HCT116 (cell line): ENCODE measurements around the gene MAPK1. TPM values are rescaled to one million over a fixed set of nuclear protein-coding genes. Genes with fewer than 3 reads are reported as not detected.

Source experiments
- ATAC-seq: fragments of 200-7000 bp; cut with Tn5 transposase; 2 replicates; pipeline ENCODE4 v1.9.1; 2020; ENCODE audit warnings: mild to moderate bottlenecking, moderate library complexity
- BruUV-seq: library from RNA; stranded (reverse); fragments of 400-500 nt; replicated peaks from 2 replicates; lab custom pipeline; 2021; lab: Mats Ljungman, UMichigan
- CTCF ChIA-PET: fragments of 300-600 bp; sonication (Branson Sonifier 250); formaldehyde crosslinking; loops from one replicate; lab custom pipeline; 2021; ENCODE audit warnings: antibody characterized with exemption; lab: Charles Lee
- POLR2A ChIA-PET: fragments of 300-600, 350-600 bp; sonication (Branson Sonifier 250); formaldehyde crosslinking; loops from one replicate; lab custom pipeline; 2021; ENCODE audit warnings: antibody characterized with exemption; lab: Charles Lee
- RAD21 ChIA-PET, 2 experiments: fragments of 300-600 bp; sonication (Branson Sonifier 250); formaldehyde crosslinking; loops; one replicate each; lab custom pipeline; 2023; ENCODE audit warnings: low total read pairs in 2 of 2; ENCODE audit not compliant: uncharacterized antibody in 2 of 2, unreplicated experiment in 2 of 2, low non-redundant PET in 1 of 2; lab: Charles Lee
- DNase-seq: peaks from one replicate; pipeline ENCODE4 v3.0.0-alpha.2; 2010; ENCODE audit warnings: low read depth, low spot score
- H2AFZ ChIP-seq: fragments of 200-600 bp; shearing (Covaris generic), sonication (generic); 2 replicates; pipeline ENCODE4 v1.6.1; 2017; ENCODE audit warnings: low read depth, mixed run types, mixed read lengths, antibody characterized with exemption, low read length; ENCODE audit not compliant: poor library complexity, severe bottlenecking
- H3K27ac ChIP-seq: 2 replicates; pipeline ENCODE4 v1.5.1; 2012; ENCODE audit warnings: low read depth, low read length
- H3K27me3 ChIP-seq: fragments of 200-600 bp; sonication (generic); 2 replicates; pipeline ENCODE4 v1.6.1; 2016; ENCODE audit warnings: mixed run types, low read length, mixed read lengths; ENCODE audit not compliant: insufficient read depth
- H3K36me3 ChIP-seq, 2 experiments: fragments of 200-500 bp in 1 of 2; fragments of 200-600 bp in 1 of 2; sonication (Bioruptor generic) in 1 of 2; sonication (generic) in 1 of 2; 2 replicates each; pipeline versions ENCODE4 v1.5.1 to v1.6.1; 2014 to 2016; ENCODE audit warnings: low read length in 2 of 2, inconsistent platforms in 1 of 2, mixed read lengths in 1 of 2, mixed run types in 1 of 2; ENCODE audit not compliant: insufficient read depth in 2 of 2, control insufficient read depth in 1 of 2
- H3K4me1 ChIP-seq, 2 experiments: fragments of 200-600 bp in 1 of 2; sonication (generic) in 1 of 2; 2 replicates each; pipeline versions ENCODE4 v1.5.1 to v1.6.1; 2012 to 2017; ENCODE audit warnings: low read length in 2 of 2, inconsistent platforms in 1 of 2, mild to moderate bottlenecking in 1 of 2, mixed read lengths in 1 of 2, mixed run types in 1 of 2, moderate library complexity in 1 of 2; ENCODE audit not compliant: insufficient read depth in 2 of 2, control insufficient read depth in 1 of 2
- H3K4me2 ChIP-seq: fragments of 200-600 bp; sonication (generic); 2 replicates; pipeline ENCODE4 v1.6.1; 2017; ENCODE audit warnings: mixed run types, low read length, mixed read lengths
- H3K4me3 ChIP-seq, 2 experiments: fragments of 200-600 bp in 1 of 2; sonication (generic) in 1 of 2; replicated peaks in 1 of 2; 2 replicates each; pipeline ENCODE4 v1.5.1; 2011 to 2016; ENCODE audit warnings: low read length in 2 of 2, control low read depth in 1 of 2, low read depth in 1 of 2, mild to moderate bottlenecking in 1 of 2, mixed read lengths in 1 of 2, mixed run types in 1 of 2
- H3K79me2 ChIP-seq: fragments of 200-600 bp; sonication (generic); 2 replicates; pipeline ENCODE4 v1.6.1; 2017; ENCODE audit warnings: mild to moderate bottlenecking, mixed run types, low read length, moderate library complexity, mixed read lengths; ENCODE audit not compliant: insufficient read depth
- H3K9ac ChIP-seq: fragments of 200-600 bp; sonication (generic); 2 replicates; pipeline ENCODE4 v1.6.1; 2016; ENCODE audit warnings: low read length, mixed read lengths
- H3K9me2 ChIP-seq: fragments of 200-600 bp; sonication (generic), shearing (Covaris generic); 2 replicates; pipeline ENCODE4 v1.6.1; 2017; ENCODE audit warnings: mixed run types, mild to moderate bottlenecking, moderate library complexity; ENCODE audit not compliant: insufficient read depth
- H3K9me3 ChIP-seq, 2 experiments: fragments of 200-500 bp in 1 of 2; fragments of 200-600 bp in 1 of 2; sonication (Bioruptor generic) in 1 of 2; sonication (generic) in 1 of 2; 2 replicates each; pipeline ENCODE4 v1.6.1; 2014 to 2017; ENCODE audit warnings: low read length in 2 of 2, mixed read lengths in 2 of 2, inconsistent platforms in 1 of 2, low read depth in 1 of 2, mild to moderate bottlenecking in 1 of 2, mixed run types in 1 of 2, moderate library complexity in 1 of 2; ENCODE audit not compliant: control insufficient read depth in 1 of 2, insufficient read depth in 1 of 2
- H4K20me1 ChIP-seq: fragments of 200-600 bp; sonication (generic), shearing (Covaris generic); 2 replicates; pipeline ENCODE4 v1.6.1; 2017; ENCODE audit warnings: mixed run types, mild to moderate bottlenecking, moderate library complexity; ENCODE audit not compliant: insufficient read depth
- EGR1 ChIP-seq: IDR thresholded peaks from 2 replicates; pipeline ENCODE4 v1.6.1; 2012; ENCODE audit warnings: low read depth
- ELF1 ChIP-seq: IDR thresholded peaks from 2 replicates; pipeline ENCODE4 v1.6.1; 2012; ENCODE audit warnings: low read depth, borderline replicate concordance
- EZH2 ChIP-seq: fragments of 200-600 bp; sonication (generic); IDR thresholded peaks from 2 replicates; pipeline ENCODE4 v1.6.1; 2017; ENCODE audit warnings: antibody characterized with exemption, mixed run types
- FOSL1 ChIP-seq: IDR thresholded peaks from 2 replicates; pipeline ENCODE4 v1.6.1; 2012; ENCODE audit warnings: low read depth
- RAD21 ChIP-seq: IDR thresholded peaks from 2 replicates; pipeline ENCODE4 v1.6.1; 2012; ENCODE audit warnings: low read depth, mild to moderate bottlenecking
- SIN3A ChIP-seq: IDR thresholded peaks from 2 replicates; pipeline ENCODE4 v1.6.1; 2012; ENCODE audit warnings: low read depth
- SP1 ChIP-seq: IDR thresholded peaks from 2 replicates; pipeline ENCODE4 v1.6.1; 2012; ENCODE audit warnings: low read depth
- TCF7L2 ChIP-seq: IDR thresholded peaks from 2 replicates; pipeline ENCODE4 v1.7.0; 2011; ENCODE audit warnings: borderline replicate concordance, inconsistent platforms; ENCODE audit not compliant: insufficient read depth, insufficient read length; ENCODE audit errors: extremely low read depth
- YY1 ChIP-seq: IDR thresholded peaks from 2 replicates; pipeline ENCODE4 v1.6.1; 2011; ENCODE audit warnings: low read length, low read depth, moderate library complexity, mild to moderate bottlenecking; ENCODE audit not compliant: insufficient replicate concordance; ENCODE audit errors: extremely low read depth
- ZBTB33 ChIP-seq: IDR thresholded peaks from 2 replicates; pipeline ENCODE4 v1.6.1; 2011; ENCODE audit warnings: mild to moderate bottlenecking, low read length, moderate library complexity; ENCODE audit not compliant: insufficient replicate concordance; ENCODE audit errors: extremely low read depth
- ZFX ChIP-seq: fragments of 450-650 bp; IDR thresholded peaks from 2 replicates; pipeline ENCODE4 v1.6.1; 2017
- intact Hi-C: fragments of 100-400 bp; cut with micrococcal nuclease; formaldehyde crosslinking; loops from 2 replicates; pipeline ENCODE4 v1.10.0; 2022
- total RNA-seq: library from RNA; stranded (reverse); gene quantifications from one replicate; pipeline ENCODE4 v1.2.1, GENCODE V29; 2021; ENCODE audit not compliant: unreplicated experiment
- TF ChIP-seq, protein P1 (sequence below): IDR thresholded peaks from 2 replicates; pipeline ENCODE4 v1.6.1; 2012; ENCODE audit warnings: low read depth

MAPK1 gene
- total RNA-seq, 1 experiment from 2014 or later = 137 TPM

- BruUV-seq = no TSS peak
- TF ChIP-seq FOSL1 (no peak), ZBTB33 (no peak), EGR1 (no peak), ZFX (no peak), SP1 (no peak), EZH2 (no peak), RAD21 (no peak)
- no peak overlapping the region for H3K9ac ChIP-seq
- H3K9me2 ChIP-seq = no peaks in the 10 kb centered on the region
- peaks cover 47% of the 10 kb centered on the region; the same call in 1 of the 2 replicates for H4K20me1 ChIP-seq
- POLR2A ChIA-PET = no interaction called here
- no peaks in the 10 kb centered on the region for H3K9me3 ChIP-seq
- intact Hi-C loops = no loop called here
- H3K27me3 ChIP-seq = no peaks in the 10 kb centered on the region
- no peak overlapping the region for H3K4me3 ChIP-seq
- H2AFZ ChIP-seq = no peak overlapping the region
- peaks cover 99% of the 10 kb centered on the region for H3K79me2 ChIP-seq
- RAD21 ChIA-PET = no interaction called here
- H3K4me1 ChIP-seq = no peaks in the 10 kb centered on the region
- H3K4me2 ChIP-seq = no peak overlapping the region
- no peak overlapping the region for H3K27ac ChIP-seq
- DNase-seq = no peak
- CTCF ChIA-PET = no interaction called here
- H3K36me3 ChIP-seq = no peaks in the 10 kb centered on the region
- no peak for ATAC-seq
These were observed 11.2 kb downstream of the MAPK1 start for GRCh38 chr22:21856197-21856596.

- Histone ChIP-seq H3K27me3 (no peaks in the 10 kb centered on the region), H3K79me2 (peaks cover 99% of the 10 kb centered on the region), H3K4me3 (no peak overlapping the region), H2AFZ (no peak overlapping the region), H3K27ac (no peak overlapping the region), H3K9ac (no peak overlapping the region), H3K9me3 (no peaks in the 10 kb centered on the region), H3K9me2 (no peaks in the 10 kb centered on the region), H3K4me1 (peaks cover 0 to 1% of the 10 kb centered on the region in 2 experiments; a peak in 1 of 4 replicates), H4K20me1 (peaks cover 45% of the 10 kb centered on the region; the same call in 1 of the 2 replicates), H3K4me2 (no peak overlapping the region), H3K36me3 (no peaks in the 10 kb centered on the region)
- no peak for ATAC-seq
- DNase-seq = no peak
- intact Hi-C loops = no loop called here
- no TSS peak for BruUV-seq
- ChIA-PET RAD21 (no interaction called here), POLR2A (no interaction called here), CTCF (no interaction called here)
- TF ChIP-seq SIN3A (no peak), FOSL1 (no peak), ZBTB33 (no peak), YY1 (no peak), TCF7L2 (no peak), ELF1 (no peak), RAD21 (no peak), ZFX (no peak)
- TF ChIP-seq, protein P1, sequence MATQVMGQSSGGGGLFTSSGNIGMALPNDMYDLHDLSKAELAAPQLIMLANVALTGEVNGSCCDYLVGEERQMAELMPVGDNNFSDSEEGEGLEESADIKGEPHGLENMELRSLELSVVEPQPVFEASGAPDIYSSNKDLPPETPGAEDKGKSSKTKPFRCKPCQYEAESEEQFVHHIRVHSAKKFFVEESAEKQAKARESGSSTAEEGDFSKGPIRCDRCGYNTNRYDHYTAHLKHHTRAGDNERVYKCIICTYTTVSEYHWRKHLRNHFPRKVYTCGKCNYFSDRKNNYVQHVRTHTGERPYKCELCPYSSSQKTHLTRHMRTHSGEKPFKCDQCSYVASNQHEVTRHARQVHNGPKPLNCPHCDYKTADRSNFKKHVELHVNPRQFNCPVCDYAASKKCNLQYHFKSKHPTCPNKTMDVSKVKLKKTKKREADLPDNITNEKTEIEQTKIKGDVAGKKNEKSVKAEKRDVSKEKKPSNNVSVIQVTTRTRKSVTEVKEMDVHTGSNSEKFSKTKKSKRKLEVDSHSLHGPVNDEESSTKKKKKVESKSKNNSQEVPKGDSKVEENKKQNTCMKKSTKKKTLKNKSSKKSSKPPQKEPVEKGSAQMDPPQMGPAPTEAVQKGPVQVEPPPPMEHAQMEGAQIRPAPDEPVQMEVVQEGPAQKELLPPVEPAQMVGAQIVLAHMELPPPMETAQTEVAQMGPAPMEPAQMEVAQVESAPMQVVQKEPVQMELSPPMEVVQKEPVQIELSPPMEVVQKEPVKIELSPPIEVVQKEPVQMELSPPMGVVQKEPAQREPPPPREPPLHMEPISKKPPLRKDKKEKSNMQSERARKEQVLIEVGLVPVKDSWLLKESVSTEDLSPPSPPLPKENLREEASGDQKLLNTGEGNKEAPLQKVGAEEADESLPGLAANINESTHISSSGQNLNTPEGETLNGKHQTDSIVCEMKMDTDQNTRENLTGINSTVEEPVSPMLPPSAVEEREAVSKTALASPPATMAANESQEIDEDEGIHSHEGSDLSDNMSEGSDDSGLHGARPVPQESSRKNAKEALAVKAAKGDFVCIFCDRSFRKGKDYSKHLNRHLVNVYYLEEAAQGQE = no peak
These were observed 11.8 kb downstream of the MAPK1 start for GRCh38 chr22:21855676-21856075.
